ENCODE measurements around the gene TEK.
A peak's percentile ranks its signal among the peaks of the same experiment; 100 is the strongest.

TEK gene

DNA sequence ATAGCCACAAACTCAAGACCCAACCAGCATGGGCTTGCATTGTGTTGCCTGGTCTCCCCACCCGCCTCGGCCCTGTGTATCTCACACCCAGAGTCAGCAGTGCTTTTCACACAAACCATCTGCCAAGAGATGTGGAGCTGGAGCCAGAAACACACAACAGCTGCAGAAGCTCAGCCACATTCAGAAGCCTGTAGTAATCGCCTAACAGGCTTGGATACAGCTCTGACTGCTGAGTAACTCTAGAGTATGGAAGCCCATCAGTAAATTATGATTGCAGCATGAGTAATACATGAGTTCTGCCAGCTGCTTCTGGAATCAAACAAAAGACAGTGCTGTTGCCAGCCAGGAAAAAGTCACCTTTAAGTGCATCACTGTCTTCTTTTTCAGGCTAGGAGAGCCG is 16.0 kb downstream of the TEK start:
- DNase-seq, result peak; percentile 66

GRCh38 chr9:27125936-27126335 is 16.9 kb downstream of the TEK start:
- DNase-seq, result no peak

- no peak for DNase-seq
Observed at GRCh38 chr9:27126670-27127069, 17.6 kb downstream of the TEK start.

- DNase-seq, result no peak
Observed at GRCh38 chr9:27129221-27129620, 20.2 kb downstream of the TEK start.

- no peak for DNase-seq
Observed at GRCh38 chr9:27131731-27132130, 22.7 kb downstream of the TEK start.

DNA sequence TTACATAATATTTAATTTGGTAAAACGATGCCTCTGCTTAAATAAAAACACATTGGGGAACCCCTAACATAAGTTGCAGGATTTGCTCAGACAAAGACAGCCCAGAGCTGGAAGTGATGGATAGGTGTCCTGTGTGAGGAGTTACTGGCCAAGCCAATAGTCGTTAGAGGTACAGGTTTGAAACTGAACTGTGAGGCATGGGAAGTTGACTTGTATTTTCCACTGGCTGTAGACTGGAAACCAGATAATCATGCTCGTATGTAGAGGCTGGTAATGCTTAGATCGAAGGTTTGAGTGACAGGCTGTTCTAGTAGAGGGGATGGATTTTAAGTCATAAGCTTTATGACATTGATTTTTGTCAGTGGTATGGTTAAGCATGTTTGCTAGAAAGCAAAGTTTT is 24.8 kb downstream of the TEK start:
- DNase-seq, result no peak

DNA sequence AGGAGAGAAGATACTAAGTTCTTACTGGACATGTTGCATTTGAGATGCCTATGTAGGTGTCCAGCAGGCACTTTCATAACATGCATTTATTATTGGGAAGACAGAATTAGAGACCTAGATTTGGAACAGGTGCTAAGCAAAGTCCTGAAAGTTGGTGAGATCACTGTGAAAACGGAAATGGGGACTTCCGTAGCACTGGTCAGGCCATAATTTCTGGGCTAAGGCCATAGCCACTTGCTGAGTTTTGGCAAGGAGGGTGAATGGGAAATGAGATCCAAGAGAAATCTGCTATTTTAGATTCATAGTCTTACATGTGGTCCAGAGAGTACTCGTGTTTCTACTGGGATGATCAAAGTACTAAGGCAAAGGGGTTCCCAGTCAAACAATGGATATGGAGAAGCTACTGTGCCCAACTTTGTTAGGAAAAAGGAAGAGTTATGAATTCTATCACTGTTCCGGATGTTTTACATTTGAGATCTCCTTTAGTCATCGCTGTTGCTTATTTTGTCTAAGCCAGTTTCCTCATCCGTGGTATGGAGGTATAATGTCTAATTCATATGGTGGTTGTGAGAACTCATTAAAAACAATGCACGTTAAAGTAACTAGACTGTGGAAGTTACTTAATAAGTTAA is 33.4 kb downstream of the TEK start:
- no peak for DNase-seq

DNA sequence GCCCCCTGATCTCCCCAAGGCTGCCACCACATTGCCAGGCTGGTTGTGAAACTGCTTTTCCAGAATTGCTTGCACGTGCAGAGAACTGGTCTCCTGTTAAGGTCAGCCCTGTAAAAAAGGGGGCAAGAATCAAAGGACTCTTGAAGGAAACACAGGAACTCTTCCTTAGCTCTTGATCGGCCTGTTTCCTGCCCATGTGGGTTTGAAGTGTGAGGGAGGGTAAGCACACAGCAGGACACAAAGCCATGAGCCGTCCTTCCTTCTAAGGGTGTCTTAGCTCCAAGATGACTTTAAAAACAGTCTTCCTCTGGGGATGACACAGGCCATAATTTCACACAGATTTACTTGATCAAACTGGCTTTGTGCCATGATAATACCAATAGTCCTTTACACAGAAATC is 36.1 kb downstream of the TEK start:
- no peak for DNase-seq

- no peak for DNase-seq
Observed at GRCh38 chr9:27149651-27150050, 40.6 kb downstream of the TEK start.

DNA sequence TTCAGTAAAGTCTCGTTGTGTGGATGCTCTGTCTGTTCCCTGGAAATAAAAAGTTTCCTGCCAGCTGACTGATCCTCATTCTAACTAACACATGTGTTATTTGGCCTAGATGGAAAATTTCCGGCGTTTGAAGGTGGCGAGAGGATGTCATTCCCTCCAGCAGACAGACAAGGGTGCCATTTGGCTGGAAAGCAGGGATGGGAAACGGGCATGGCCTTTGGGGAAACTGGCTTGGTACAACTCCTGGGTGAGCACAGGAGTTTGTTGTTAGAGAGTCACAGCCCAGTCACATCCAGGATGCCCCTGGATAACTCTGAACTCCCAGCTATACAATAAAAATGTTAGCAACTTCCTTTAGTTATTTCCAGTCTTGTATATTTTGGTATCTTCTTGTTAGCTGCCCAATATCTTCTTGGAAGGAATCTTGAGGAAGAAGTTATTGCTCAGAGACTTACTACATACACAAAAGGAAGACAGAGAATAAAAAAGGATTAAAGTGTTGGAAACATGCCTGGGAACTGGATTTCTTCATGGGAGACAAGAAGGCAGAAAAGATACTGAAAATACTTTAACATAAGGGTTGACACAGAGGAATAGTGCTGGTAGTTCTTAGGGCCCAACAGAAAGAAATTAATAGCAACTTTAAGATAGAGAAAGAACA is 41.9 kb downstream of the TEK start:
- DNase-seq, result no peak

- DNase-seq, result no peak
Observed at GRCh38 chr9:27151693-27152404, 42.8 kb downstream of the TEK start.

- no peak for DNase-seq
Observed at GRCh38 chr9:27152405-27152718, 43.3 kb downstream of the TEK start.

- DNase-seq, result peak; percentile 82
Observed at GRCh38 chr9:27154908-27155307, 45.9 kb downstream of the TEK start.

DNA sequence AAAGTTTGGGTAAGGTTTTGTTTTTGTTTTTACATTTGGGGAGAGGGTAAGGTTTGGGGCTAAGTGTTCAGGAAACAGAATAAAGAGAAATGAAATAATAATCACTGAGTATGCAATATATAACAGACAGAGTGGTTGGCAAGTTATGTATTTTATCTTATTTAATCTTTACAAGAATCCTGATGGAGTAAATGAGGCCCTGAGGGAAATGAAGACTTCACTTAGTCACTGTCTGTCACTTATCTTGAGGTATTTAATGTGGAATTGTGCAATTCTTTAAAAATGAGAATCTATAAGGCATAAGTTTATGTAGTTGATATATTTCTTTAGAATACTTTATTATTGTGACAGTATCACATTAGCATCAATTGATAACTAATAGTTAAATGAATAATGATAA is 48.1 kb downstream of the TEK start:
- DNase-seq, result no peak

GRCh38 chr9:27157736-27158135 is 48.7 kb downstream of the TEK start:
- no peak for DNase-seq

DNA sequence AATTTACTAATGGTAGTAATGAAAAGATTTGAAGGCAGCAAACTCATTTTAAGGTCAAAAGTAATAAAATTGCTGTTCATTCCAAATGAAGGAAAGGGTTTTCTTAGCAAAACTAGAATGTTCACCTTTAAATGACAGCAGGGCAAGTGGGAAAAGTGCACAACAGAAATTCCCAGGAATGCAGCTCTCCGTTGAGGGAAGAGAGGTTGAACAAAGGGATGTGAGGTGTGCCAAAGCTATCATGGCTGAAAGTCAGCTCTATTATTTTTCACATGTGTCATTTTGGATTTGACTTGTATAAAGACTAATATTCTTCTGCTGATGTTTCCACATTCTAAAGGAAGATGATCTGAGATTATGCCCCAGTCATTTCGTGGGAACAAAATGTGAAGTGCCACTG is 51.6 kb downstream of the TEK start:
- no peak for DNase-seq

- no peak for DNase-seq
Observed at GRCh38 chr9:27162045-27162444, 53.0 kb downstream of the TEK start.

DNA sequence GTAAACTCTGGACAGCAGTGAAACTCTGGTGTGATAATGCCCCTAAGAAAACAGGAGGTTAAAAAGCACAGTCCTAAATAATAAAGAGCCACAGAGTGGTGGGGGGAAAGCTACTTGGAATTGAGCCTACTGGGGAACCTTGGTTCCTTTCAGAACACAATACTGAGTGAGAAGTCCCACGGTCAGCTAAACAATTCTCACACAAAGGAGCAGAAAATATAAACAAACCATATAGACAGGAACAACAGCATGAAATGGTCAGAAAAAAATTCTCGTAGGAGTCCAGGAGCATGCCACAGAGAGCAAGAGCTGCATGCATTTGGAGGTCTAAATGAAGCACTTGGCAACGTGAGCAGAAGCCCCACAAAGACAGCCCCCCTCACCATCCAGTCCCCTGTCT is 56.0 kb downstream of the TEK start:
- no peak for DNase-seq

DNA sequence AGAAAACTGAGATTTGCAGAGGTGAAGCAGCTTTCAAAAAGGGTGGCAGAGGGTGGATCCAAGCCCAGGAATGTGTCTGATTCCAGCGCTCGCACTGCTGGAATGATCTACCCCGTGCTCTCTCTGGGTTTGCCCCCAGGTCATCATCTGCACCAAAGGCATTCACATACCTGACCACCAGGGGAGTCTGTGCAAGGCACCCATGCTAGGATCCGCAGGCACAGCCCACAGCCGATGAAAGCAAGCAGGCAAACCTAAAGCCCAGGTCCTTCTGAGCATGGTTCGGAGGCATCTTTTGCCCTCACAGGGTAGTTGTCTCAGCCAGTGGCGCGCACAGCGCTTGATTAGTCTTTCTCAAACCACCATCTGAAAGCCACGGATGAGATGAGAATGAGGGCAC is 56.6 kb downstream of the TEK start:
- DNase-seq, result peak; percentile 93

- DNase-seq, result no peak
Observed at GRCh38 chr9:27168496-27168895, 59.5 kb downstream of the TEK start.

GRCh38 chr9:27168951-27169350 is 59.9 kb downstream of the TEK start:
- no peak for DNase-seq

- DNase-seq, result no peak
Observed at GRCh38 chr9:27176971-27177370, 67.9 kb downstream of the TEK start.

- no peak for DNase-seq
Observed at GRCh38 chr9:27179245-27179865, 70.3 kb downstream of the TEK start.

GRCh38 chr9:27181381-27181780 is 72.4 kb downstream of the TEK start:
- no peak for DNase-seq
